ENCODE results near the gene NEMP2.

NEMP2 gene

DNA sequence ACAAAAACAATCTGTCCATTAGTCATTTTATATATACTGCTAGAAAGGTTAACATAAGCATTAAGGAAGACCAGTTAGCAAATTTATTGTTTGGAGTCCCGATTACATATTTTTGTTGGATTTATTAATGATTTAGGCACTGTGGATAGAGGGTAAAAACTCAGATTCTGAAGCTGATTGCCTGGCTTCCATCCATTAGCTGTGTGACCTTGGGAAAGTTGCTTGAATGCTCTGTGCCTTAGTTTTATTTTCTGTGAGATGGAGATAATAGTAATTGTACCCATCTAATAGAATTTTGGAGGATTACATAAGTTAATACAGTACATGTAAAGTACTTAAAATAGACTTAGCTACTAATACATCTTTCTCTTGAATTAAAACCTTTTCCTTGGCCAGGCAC is 36.3 kb upstream of the NEMP2 start:
- no peak for ATAC-seq
- TF ChIP-seq PPARA (CRISPR knock-in tag; IDR thresholded peaks at IDR 0.05; ENCODE audit: borderline replicate concordance) = no peak
- TF ChIP-seq CSDC2 (CRISPR knock-in tag; IDR thresholded peaks at IDR 0.05) = no peak
- no peak for TF ChIP-seq ESRRG (CRISPR knock-in tag; IDR thresholded peaks at IDR 0.05)
- TF ChIP-seq, protein P1, sequence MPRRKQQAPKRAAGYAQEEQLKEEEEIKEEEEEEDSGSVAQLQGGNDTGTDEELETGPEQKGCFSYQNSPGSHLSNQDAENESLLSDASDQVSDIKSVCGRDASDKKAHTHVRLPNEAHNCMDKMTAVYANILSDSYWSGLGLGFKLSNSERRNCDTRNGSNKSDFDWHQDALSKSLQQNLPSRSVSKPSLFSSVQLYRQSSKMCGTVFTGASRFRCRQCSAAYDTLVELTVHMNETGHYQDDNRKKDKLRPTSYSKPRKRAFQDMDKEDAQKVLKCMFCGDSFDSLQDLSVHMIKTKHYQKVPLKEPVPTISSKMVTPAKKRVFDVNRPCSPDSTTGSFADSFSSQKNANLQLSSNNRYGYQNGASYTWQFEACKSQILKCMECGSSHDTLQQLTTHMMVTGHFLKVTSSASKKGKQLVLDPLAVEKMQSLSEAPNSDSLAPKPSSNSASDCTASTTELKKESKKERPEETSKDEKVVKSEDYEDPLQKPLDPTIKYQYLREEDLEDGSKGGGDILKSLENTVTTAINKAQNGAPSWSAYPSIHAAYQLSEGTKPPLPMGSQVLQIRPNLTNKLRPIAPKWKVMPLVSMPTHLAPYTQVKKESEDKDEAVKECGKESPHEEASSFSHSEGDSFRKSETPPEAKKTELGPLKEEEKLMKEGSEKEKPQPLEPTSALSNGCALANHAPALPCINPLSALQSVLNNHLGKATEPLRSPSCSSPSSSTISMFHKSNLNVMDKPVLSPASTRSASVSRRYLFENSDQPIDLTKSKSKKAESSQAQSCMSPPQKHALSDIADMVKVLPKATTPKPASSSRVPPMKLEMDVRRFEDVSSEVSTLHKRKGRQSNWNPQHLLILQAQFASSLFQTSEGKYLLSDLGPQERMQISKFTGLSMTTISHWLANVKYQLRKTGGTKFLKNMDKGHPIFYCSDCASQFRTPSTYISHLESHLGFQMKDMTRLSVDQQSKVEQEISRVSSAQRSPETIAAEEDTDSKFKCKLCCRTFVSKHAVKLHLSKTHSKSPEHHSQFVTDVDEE (CRISPR knock-in tag; IDR thresholded peaks at IDR 0.05) = no peak
- no peak for TF ChIP-seq ZC3H10 (CRISPR knock-in tag; IDR thresholded peaks at IDR 0.05)
- no peak for TF ChIP-seq ZNF70 (CRISPR knock-in tag; IDR thresholded peaks at IDR 0.05)
- TF ChIP-seq, protein P2, sequence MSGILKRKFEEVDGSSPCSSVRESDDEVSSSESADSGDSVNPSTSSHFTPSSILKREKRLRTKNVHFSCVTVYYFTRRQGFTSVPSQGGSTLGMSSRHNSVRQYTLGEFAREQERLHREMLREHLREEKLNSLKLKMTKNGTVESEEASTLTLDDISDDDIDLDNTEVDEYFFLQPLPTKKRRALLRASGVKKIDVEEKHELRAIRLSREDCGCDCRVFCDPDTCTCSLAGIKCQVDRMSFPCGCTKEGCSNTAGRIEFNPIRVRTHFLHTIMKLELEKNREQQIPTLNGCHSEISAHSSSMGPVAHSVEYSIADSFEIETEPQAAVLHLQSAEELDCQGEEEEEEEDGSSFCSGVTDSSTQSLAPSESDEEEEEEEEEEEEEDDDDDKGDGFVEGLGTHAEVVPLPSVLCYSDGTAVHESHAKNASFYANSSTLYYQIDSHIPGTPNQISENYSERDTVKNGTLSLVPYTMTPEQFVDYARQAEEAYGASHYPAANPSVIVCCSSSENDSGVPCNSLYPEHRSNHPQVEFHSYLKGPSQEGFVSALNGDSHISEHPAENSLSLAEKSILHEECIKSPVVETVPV (CRISPR knock-in tag; IDR thresholded peaks at IDR 0.05) = no peak
- no peak for TF ChIP-seq ZNF565 (CRISPR knock-in tag; conservative IDR thresholded peaks at IDR 0.05; ENCODE audit: low read depth)
- TF ChIP-seq, protein P3, sequence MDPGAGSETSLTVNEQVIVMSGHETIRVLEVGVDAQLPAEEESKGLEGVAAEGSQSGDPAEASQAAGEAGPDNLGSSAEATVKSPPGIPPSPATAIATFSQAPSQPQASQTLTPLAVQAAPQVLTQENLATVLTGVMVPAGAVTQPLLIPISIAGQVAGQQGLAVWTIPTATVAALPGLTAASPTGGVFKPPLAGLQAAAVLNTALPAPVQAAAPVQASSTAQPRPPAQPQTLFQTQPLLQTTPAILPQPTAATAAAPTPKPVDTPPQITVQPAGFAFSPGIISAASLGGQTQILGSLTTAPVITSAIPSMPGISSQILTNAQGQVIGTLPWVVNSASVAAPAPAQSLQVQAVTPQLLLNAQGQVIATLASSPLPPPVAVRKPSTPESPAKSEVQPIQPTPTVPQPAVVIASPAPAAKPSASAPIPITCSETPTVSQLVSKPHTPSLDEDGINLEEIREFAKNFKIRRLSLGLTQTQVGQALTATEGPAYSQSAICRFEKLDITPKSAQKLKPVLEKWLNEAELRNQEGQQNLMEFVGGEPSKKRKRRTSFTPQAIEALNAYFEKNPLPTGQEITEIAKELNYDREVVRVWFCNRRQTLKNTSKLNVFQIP (CRISPR knock-in tag; IDR thresholded peaks at IDR 0.05; ENCODE audit: borderline replicate concordance, low read depth) = no peak
- no peak for TF ChIP-seq OSR1 (CRISPR knock-in tag; IDR thresholded peaks at IDR 0.05)
- TF ChIP-seq BACH2 (CRISPR knock-in tag; IDR thresholded peaks at IDR 0.05; ENCODE audit: borderline replicate concordance) = no peak
- TF ChIP-seq, protein P4, sequence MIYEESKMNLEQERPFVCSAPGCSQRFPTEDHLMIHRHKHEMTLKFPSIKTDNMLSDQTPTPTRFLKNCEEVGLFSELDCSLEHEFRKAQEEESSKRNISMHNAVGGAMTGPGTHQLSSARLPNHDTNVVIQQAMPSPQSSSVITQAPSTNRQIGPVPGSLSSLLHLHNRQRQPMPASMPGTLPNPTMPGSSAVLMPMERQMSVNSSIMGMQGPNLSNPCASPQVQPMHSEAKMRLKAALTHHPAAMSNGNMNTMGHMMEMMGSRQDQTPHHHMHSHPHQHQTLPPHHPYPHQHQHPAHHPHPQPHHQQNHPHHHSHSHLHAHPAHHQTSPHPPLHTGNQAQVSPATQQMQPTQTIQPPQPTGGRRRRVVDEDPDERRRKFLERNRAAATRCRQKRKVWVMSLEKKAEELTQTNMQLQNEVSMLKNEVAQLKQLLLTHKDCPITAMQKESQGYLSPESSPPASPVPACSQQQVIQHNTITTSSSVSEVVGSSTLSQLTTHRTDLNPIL (CRISPR knock-in tag; IDR thresholded peaks at IDR 0.05; ENCODE audit: low read depth) = no peak
- no peak for TF ChIP-seq ARNTL (CRISPR knock-in tag; IDR thresholded peaks at IDR 0.05; ENCODE audit: borderline replicate concordance, low read depth)

DNA sequence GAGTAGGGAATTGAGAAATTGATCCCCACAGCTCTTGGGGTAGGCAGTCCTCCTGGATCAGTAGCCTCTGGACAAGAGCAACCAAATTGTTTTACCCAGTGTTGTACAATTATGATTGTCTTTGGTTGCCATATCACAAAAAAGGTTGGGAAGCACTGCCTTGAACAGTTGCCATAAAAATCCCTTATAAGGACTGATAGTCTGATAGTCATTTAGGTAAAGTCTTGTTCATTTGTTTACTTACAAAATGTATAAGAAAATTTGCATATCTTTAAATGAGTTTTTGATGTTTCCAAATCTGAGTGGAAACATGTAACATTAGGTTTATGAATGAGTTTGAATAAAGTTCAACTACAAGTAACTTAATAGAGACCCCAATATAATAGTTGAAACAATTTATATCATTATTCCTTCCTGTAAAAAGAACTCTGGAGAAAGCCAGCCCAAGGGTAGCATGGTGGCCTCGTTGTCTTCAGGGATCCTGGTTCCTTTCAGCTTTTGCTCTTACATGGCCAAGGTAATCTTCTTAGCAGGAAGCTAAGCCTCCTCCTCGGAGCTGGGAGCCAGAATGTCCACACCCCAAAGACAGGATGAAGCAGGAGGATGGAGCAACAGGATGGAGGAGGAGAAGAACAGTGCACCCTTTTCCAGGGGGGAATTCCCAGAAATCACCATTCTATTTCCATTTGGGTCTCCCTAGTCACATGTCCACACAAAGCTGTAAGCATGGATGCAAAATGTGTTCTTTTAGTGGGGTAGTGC is 35.7 kb upstream of the NEMP2 start:
- no peak for ATAC-seq
- no peak for TF ChIP-seq TCF4 (CRISPR knock-in tag; IDR thresholded peaks at IDR 0.05; ENCODE audit: borderline replicate concordance)

DNA sequence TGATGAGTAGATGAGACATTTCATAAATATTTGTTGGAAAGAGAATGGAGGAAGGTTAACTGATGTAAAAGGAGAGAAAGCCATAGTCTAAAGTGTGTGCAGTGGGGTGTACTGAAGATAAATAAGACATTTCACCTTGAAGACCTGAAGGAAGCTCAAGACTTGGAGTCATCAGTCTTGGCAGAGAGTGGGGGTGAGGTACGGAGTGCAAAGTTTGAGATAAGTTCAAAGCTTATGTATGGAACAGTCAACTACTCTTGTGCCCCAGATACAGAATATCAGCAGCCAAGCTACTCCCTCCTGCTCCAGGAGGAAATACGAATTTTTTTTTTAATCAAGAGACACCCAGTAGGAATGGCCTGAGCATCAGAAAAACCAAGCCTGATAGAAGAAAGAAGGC is 30.3 kb upstream of the NEMP2 start:
- no peak for ATAC-seq
- no peak for TF ChIP-seq ESRRG (CRISPR knock-in tag; IDR thresholded peaks at IDR 0.05)
- TF ChIP-seq ZNF565 (CRISPR knock-in tag; conservative IDR thresholded peaks at IDR 0.05; ENCODE audit: low read depth) = no peak

DNA sequence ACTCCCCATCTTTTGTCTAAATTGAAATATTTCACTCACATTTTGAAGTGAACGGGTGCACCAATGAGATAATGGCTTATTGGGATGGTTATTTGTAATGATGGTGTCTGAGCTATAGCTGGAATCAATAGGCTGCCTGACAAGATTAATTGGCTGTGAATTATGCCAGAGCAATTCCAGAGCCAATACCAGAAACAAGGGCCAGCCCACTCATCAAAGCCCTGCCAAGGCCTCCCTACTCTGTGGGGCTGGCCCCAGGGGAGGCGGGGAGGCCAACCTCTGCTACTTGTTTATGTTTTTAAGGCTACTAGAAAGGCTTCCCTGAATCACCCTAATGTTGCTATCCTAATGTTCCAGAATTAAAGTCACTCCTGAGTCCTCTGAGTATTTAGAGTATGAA is 29.1 kb upstream of the NEMP2 start:
- no peak for ATAC-seq
- no peak for TF ChIP-seq OSR1 (CRISPR knock-in tag; IDR thresholded peaks at IDR 0.05)
- TF ChIP-seq, protein P3 (CRISPR knock-in tag; IDR thresholded peaks at IDR 0.05; ENCODE audit: borderline replicate concordance, low read depth) = no peak
- TF ChIP-seq, protein P1 (CRISPR knock-in tag; IDR thresholded peaks at IDR 0.05) = no peak
- no peak for TF ChIP-seq BACH2 (CRISPR knock-in tag; IDR thresholded peaks at IDR 0.05; ENCODE audit: borderline replicate concordance)
- no peak for TF ChIP-seq RARB (CRISPR knock-in tag; IDR thresholded peaks at IDR 0.05)
- no peak for TF ChIP-seq GLIS3 (CRISPR knock-in tag; IDR thresholded peaks at IDR 0.05)
- TF ChIP-seq, protein P2 (CRISPR knock-in tag; IDR thresholded peaks at IDR 0.05) = no peak
- TF ChIP-seq ZNF8 (CRISPR knock-in tag; IDR thresholded peaks at IDR 0.05) = no peak
- TF ChIP-seq, protein P5, sequence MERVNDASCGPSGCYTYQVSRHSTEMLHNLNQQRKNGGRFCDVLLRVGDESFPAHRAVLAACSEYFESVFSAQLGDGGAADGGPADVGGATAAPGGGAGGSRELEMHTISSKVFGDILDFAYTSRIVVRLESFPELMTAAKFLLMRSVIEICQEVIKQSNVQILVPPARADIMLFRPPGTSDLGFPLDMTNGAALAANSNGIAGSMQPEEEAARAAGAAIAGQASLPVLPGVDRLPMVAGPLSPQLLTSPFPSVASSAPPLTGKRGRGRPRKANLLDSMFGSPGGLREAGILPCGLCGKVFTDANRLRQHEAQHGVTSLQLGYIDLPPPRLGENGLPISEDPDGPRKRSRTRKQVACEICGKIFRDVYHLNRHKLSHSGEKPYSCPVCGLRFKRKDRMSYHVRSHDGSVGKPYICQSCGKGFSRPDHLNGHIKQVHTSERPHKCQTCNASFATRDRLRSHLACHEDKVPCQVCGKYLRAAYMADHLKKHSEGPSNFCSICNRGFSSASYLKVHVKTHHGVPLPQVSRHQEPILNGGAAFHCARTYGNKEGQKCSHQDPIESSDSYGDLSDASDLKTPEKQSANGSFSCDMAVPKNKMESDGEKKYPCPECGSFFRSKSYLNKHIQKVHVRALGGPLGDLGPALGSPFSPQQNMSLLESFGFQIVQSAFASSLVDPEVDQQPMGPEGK (CRISPR knock-in tag; IDR thresholded peaks at IDR 0.05; ENCODE audit: borderline replicate concordance) = no peak
- TF ChIP-seq ZFP3 (CRISPR knock-in tag; IDR thresholded peaks at IDR 0.05) = no peak
- TF ChIP-seq ARNTL (CRISPR knock-in tag; IDR thresholded peaks at IDR 0.05; ENCODE audit: borderline replicate concordance, low read depth) = no peak
